GM19372 (cell line): ENCODE measurements around the gene TKTL2.

Source experiments
- ATAC-seq: cut with Tn5 transposase; IDR thresholded peaks from one replicate; pipeline ENCODE4 v1.9.1; 2021; ENCODE audit warnings: mild to moderate bottlenecking, low read depth, moderate library complexity; ENCODE audit not compliant: unreplicated experiment

The TKTL2 gene, protein sequence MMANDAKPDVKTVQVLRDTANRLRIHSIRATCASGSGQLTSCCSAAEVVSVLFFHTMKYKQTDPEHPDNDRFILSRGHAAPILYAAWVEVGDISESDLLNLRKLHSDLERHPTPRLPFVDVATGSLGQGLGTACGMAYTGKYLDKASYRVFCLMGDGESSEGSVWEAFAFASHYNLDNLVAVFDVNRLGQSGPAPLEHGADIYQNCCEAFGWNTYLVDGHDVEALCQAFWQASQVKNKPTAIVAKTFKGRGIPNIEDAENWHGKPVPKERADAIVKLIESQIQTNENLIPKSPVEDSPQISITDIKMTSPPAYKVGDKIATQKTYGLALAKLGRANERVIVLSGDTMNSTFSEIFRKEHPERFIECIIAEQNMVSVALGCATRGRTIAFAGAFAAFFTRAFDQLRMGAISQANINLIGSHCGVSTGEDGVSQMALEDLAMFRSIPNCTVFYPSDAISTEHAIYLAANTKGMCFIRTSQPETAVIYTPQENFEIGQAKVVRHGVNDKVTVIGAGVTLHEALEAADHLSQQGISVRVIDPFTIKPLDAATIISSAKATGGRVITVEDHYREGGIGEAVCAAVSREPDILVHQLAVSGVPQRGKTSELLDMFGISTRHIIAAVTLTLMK

GRCh38 chr4:163473576-163473975 lies at the start of gene TKTL2:
TSS of gene TKTL2 (minus strand) at chr4:163473754. CDS start at chr4:163473734, 20 bp downstream.
- no peak for ATAC-seq

GRCh38 chr4:163515198-163515597 lies 41.6 kb upstream of the TKTL2 start:
- ATAC-seq: no peak

GRCh38 chr4:163505374-163505773 lies 31.8 kb upstream of the TKTL2 start:
- ATAC-seq: no peak

GRCh38 chr4:163500586-163500985 lies 27.0 kb upstream of the TKTL2 start:
- no peak for ATAC-seq

- no peak for ATAC-seq
Observed at GRCh38 chr4:163495900-163496299, 22.3 kb upstream of the TKTL2 start.

GRCh38 chr4:163494360-163495241 lies 21.0 kb upstream of the TKTL2 start, which contains the start of gene TMA16:
TSS of gene TMA16 (plus strand) at chr4:163494690. CDS start at chr4:163494802, 112 bp downstream.
- ATAC-seq: peak; percentile 78

GRCh38 chr4:163493643-163494359 lies 20.2 kb upstream of the TKTL2 start:
- ATAC-seq: peak; percentile 26

DNA sequence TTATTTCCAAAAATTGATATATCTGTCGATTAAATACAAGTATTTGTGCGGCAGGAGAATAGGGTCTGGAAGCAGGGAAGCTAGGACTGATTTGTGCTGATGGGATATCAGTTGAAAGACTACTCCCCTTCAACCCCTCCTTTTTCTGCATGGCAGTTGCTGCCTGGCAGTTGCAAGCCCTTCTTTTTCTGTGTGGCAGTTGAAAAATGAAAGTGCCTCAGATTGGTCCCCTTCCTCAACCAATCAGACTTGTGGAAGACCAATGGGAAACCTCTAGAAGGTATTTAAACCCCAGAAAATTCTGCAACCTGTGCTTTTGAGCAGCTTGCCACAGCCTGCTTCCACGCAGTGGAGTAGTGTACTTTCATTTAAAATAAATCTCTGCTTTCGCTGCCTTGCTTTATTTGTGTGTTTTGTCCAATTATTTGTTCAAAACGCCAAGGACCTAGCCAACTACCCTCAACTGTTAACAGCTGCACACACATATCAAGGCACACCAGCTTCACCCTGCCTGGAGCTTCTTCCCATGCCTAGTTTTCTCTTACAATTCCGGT lies 19.5 kb upstream of the TKTL2 start:
- ATAC-seq: no peak

DNA sequence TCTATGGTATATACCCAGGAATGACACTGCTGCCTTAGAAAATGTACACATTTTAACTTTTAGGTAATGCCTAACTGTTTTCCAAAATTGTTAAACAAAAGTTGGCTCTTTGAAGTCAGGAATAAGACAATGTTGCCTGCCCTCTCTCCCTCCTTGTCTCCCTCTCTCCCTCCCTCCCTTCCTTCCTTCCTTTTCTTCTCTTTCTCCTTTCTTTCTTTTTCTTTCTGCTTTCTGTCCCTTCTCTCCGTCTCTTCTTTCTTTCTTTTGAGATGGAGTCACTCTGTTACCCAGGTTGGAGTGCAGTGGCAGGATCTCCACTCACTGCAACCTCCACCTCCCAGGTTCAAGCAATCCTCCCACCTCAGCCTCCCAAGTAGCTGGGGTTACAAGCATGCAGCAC lies 16.4 kb upstream of the TKTL2 start:
- ATAC-seq: no peak

DNA sequence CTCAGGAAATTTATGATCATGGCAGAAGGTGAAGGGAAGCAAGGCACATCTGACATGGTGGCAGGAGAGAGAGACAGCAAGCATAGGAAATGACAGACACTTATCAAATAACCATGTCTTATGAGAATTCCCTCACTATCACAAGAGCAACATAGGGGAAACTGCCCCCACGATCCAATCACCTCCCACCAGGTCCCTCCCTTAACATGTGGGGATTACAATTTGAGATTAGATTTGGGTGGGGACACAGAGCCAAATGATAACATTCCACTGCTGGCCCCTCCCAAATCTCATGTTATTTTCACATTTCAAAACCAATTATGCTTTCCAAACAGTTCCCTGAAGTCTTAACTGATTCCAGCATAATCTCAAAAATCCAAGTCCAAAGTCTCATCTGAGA lies 12.8 kb upstream of the TKTL2 start:
- ATAC-seq: no peak

- no peak for ATAC-seq
Observed at GRCh38 chr4:163485589-163485988, 12.0 kb upstream of the TKTL2 start.

- ATAC-seq: peak; percentile 42
Observed at GRCh38 chr4:163484906-163485305, 11.4 kb upstream of the TKTL2 start.

GRCh38 chr4:163482190-163482589 lies 8.6 kb upstream of the TKTL2 start:
- no peak for ATAC-seq

DNA sequence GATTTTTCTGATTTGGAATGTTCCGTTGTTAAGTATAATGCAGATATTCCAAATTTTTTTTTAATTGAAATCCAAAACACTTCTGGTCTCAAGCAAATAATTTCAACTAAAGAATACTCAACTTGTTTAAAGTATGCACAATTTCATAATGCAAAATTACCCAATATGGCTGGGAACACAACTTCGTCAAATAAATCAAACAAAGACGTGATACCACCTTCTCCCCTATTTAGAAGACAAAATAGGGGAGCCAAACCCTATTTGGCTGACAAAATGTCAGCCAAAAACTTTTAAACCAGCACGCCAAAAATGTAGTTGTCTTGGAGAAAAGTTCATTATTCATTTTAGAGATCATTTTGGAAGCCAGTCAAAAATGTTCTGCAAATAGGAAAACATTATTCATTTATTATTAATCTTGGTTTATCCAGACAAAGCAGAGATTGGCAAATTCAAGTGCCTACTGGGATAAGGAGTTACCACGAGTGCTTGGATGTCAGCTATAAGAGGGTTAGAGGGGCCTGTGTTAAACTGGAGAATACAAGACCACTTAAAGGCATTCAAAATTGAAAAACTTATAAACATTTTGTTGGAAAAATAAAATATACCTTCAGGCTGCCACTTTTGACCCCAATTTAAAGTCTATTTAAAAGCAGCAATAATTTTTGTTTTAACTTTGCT lies 3.3 kb upstream of the TKTL2 start:
- no peak for ATAC-seq

- no peak for ATAC-seq
Observed at GRCh38 chr4:163474027-163474426, 473 bp upstream of the TKTL2 start.

DNA sequence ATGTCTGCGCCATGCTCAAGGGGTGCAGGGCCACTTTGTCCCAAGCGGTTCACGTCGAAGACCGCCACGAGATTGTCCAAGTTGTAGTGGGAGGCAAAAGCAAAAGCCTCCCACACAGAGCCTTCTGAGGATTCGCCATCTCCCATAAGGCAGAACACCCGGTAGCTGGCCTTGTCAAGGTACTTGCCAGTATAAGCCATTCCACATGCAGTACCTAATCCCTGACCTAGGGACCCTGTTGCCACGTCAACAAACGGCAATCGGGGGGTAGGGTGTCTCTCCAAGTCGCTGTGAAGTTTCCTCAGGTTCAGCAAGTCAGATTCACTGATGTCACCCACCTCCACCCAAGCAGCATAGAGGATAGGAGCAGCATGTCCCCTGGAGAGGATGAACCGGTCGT lies 424 bp downstream of the TKTL2 start:
- no peak for ATAC-seq

DNA sequence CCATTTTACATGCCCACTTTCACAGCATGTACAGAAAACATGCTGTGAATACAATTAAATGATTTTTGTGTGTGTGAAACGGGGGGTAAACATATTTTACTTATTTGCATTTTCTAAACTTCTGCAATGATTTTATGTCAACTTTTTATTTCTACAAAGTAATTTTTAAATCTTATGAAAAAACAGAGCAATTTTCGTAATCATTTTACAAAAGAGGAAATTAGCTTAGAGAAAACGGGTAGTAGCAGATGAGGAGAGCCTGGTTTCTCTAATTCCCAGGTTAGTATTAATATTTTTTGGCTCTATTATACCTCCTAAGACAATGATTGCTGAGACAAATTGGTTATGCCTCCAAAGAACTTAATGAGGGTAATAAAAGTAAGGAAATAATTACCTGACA lies 3.2 kb downstream of the TKTL2 start:
- no peak for ATAC-seq

- ATAC-seq: no peak
Observed at GRCh38 chr4:163467082-163467770, 6.3 kb downstream of the TKTL2 start.

DNA sequence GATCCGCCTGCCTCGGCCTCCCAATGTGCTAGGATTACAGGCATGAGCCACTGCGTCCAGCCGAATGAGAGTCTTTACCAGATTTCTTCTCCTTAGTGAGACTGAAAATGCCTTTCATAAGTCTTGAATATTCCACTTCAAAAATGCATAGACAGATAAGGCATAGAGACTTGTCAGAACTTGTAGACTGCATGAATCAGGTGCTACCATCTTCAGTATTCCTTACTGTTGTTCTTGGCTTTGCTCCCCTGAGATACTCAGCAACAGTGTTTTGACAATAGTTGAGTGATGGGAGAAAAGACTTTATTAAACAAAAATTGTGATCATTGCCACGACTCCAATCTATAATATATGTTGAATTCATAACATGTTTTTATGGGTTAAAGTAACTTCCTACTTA lies 11.0 kb downstream of the TKTL2 start:
- no peak for ATAC-seq
